Lung microvascular endothelial cell (primary cell): Measurements from ENCODE around the gene TM6SF1. TPM values are rescaled to one million over a fixed set of nuclear protein-coding genes. Genes with fewer than 3 reads are reported as not detected.
A peak's percentile ranks its signal among the peaks of the same experiment; 100 is the strongest.
"Not testable (repeated sequence)": the region's sequence is repeated elsewhere in the genome, so short reads cannot be mapped to it uniquely, and the experiment has no call there.

ENCODE experiments used
- DNase-seq, 2 donors: peaks; one replicate each; pipeline versions ENCODE4 v3.0.0 to v3.0.0-alpha.2; 2010; ENCODE audit warnings: low read depth in 2 of 2
- total RNA-seq: library from RNA; depleted of rRNA; stranded (reverse); fragments of >200 nt; gene quantifications from 2 replicates; pipeline ENCODE4 v1.2.1, GENCODE V29; 2014

TM6SF1 gene
- 30.9 and 51.6 TPM in 2 replicates for total RNA-seq

GRCh38 chr15:83106994-83107840 is at the start of gene TM6SF1:
Gene TM6SF1 (plus strand): TSS chr15:83107645. CDS start chr15:83107681, 36 bp downstream.
- DNase-seq = peak; percentile 46 to 61

- DNase-seq = peak in 1 of 2 donors; percentile 37
Measured at GRCh38 chr15:83057696-83058376, 49.6 kb upstream of the TM6SF1 start.

- DNase-seq = peak in 1 of 2 donors; percentile 29
Measured at GRCh38 chr15:83061680-83062079, 45.8 kb upstream of the TM6SF1 start.

- DNase-seq = no peak
Measured at GRCh38 chr15:83062768-83063180, 44.7 kb upstream of the TM6SF1 start.

- no peak for DNase-seq
Measured at GRCh38 chr15:83063551-83063950, 43.9 kb upstream of the TM6SF1 start.

- DNase-seq = peak; percentile 51 to 55
Measured at GRCh38 chr15:83064859-83065258, 42.6 kb upstream of the TM6SF1 start.

GRCh38 chr15:83065431-83065830 is 42.0 kb upstream of the TM6SF1 start:
- DNase-seq = no peak

- DNase-seq = peak; percentile 25 to 35
Measured at GRCh38 chr15:83066034-83066733, 41.3 kb upstream of the TM6SF1 start.

GRCh38 chr15:83066734-83067637 is 40.5 kb upstream of the TM6SF1 start, which contains the start of gene BTBD1:
Gene BTBD1 (minus strand): TSS chr15:83067252. CDS start chr15:83067151, 101 bp downstream.
- peak; percentile 88 to 93 for DNase-seq

- DNase-seq = no peak
Measured at GRCh38 chr15:83067638-83067962, 39.8 kb upstream of the TM6SF1 start.

GRCh38 chr15:83068054-83068453 is 39.4 kb upstream of the TM6SF1 start:
- DNase-seq = no peak

- peak; percentile 20 to 43 for DNase-seq
Measured at GRCh38 chr15:83069211-83069642, 38.2 kb upstream of the TM6SF1 start.

GRCh38 chr15:83077491-83078230 is 29.8 kb upstream of the TM6SF1 start:
- DNase-seq = peak in 1 of 2 donors; percentile 70

GRCh38 chr15:83078712-83079111 is 28.7 kb upstream of the TM6SF1 start:
- no peak for DNase-seq

- no peak for DNase-seq
Measured at GRCh38 chr15:83081256-83082014, 26.0 kb upstream of the TM6SF1 start.

GRCh38 chr15:83082730-83083386 is 24.6 kb upstream of the TM6SF1 start:
- DNase-seq = no peak

- not testable (repeated sequence) for DNase-seq
Measured at GRCh38 chr15:83085461-83085860, 22.0 kb upstream of the TM6SF1 start.

- not testable (repeated sequence) for DNase-seq
Measured at GRCh38 chr15:83085864-83086552, 21.4 kb upstream of the TM6SF1 start.
